ENCODE results near the gene SMAP2.
"Not testable (repeated sequence)": the region's sequence is repeated elsewhere in the genome, so short reads cannot be mapped to it uniquely, and the experiment has no call there.

Gene SMAP2

GRCh38 chr1:40373323-40374283 lies at the start of gene SMAP2:
Gene SMAP2 (plus strand): TSS chr1:40373727. CDS start chr1:40374121, 394 bp downstream.
- FAIRE-seq: no peak

- FAIRE-seq: not testable (repeated sequence)
Measured at GRCh38 chr1:40331403-40331802, 42.1 kb upstream of the SMAP2 start.

GRCh38 chr1:40332695-40333094 lies 40.8 kb upstream of the SMAP2 start:
- FAIRE-seq: peak; percentile 15

GRCh38 chr1:40337443-40337842 lies 36.1 kb upstream of the SMAP2 start:
- no peak for FAIRE-seq

GRCh38 chr1:40338745-40339419 lies 34.6 kb upstream of the SMAP2 start:
- FAIRE-seq: no peak

GRCh38 chr1:40339420-40340323 lies 33.9 kb upstream of the SMAP2 start:
- FAIRE-seq: no peak

- no peak for FAIRE-seq
Measured at GRCh38 chr1:40341491-40342380, 31.8 kb upstream of the SMAP2 start.

GRCh38 chr1:40342381-40342717 lies 31.2 kb upstream of the SMAP2 start:
- not testable (repeated sequence) for FAIRE-seq

GRCh38 chr1:40344597-40344996 lies 28.9 kb upstream of the SMAP2 start:
- FAIRE-seq: no peak

GRCh38 chr1:40350391-40350790 lies 23.1 kb upstream of the SMAP2 start:
- FAIRE-seq: no peak

GRCh38 chr1:40351124-40351523 lies 22.4 kb upstream of the SMAP2 start:
- no peak for FAIRE-seq

- FAIRE-seq: no peak
Measured at GRCh38 chr1:40352126-40352525, 21.4 kb upstream of the SMAP2 start.

GRCh38 chr1:40353082-40353481 lies 20.4 kb upstream of the SMAP2 start:
- FAIRE-seq: no peak

- FAIRE-seq: no peak
Measured at GRCh38 chr1:40357625-40358024, 15.9 kb upstream of the SMAP2 start.

GRCh38 chr1:40360631-40361030 lies 12.9 kb upstream of the SMAP2 start:
- no peak for FAIRE-seq

GRCh38 chr1:40361201-40361600 lies 12.3 kb upstream of the SMAP2 start:
- FAIRE-seq: no peak

GRCh38 chr1:40361637-40362036 lies 11.9 kb upstream of the SMAP2 start:
- FAIRE-seq: no peak

GRCh38 chr1:40362199-40362598 lies 11.3 kb upstream of the SMAP2 start:
- FAIRE-seq: no peak

- FAIRE-seq: no peak
Measured at GRCh38 chr1:40362699-40363098, 10.8 kb upstream of the SMAP2 start.

GRCh38 chr1:40363721-40364120 lies 9.8 kb upstream of the SMAP2 start:
- FAIRE-seq: no peak

GRCh38 chr1:40371707-40372258 lies 1.7 kb upstream of the SMAP2 start:
- no peak for FAIRE-seq

Measured in endometrium (tissue), 2 donors.